ENCODE data around the gene UBE2J2. TPM values are rescaled to one million over a fixed set of nuclear protein-coding genes. Genes with fewer than 3 reads are reported as not detected.

Gene UBE2J2
- polyA plus RNA-seq, 1 of the 3 experiments (the other 2 are of a cell fraction) = 47.5 TPM

DNA sequence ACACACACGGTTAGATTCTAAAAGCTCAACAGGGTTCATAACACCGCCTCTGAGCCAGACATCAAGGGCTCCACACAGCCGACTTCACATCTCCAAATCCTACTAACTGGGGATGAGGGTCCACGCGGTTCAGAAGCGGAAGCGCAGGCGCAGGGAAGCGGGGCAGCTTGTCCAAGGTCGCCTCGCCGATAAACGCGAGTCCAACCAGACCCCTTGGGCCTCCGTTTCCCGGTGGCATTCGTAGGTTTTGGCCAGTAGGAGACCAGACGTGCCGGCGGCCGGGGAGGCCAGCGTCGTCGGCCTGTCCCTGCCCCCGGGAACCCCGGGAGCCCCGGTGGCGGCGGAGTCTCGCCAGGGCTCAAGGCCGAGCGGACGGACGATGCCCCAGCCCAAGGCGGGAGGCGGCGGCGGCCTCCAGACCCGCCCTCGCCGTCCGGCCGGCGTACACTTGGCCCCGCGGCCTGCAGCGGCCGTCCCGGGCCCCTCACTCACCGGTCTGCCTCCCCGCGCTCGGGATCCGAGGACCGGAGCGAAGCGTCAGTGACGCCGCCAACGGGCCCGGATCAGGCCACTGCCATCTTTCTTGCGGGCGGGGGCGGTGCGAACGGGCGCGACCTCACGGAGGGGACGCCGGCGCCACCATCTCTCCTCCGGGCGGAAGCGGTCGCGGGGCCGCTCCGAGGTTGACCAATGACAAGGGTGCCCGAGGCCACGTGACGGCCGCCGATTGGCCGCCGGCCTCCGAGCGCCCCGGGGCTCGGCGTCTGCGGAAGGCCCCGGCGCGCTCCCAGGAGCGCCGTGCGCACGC lies 42.0 kb downstream of the UBE2J2 start, which contains the start of gene SDF4 (continued):
- TF ChIP-seq EZH2phosphoT487 (IDR thresholded peaks at IDR 0.05; ENCODE audit: borderline replicate concordance, low read depth) (no peak), JUND (IDR thresholded peaks at IDR 0.05) (no peak), NRF1 (IDR thresholded peaks at IDR 0.05; ENCODE audit: low read depth, low read length) (peak; percentile 96), FOXM1 (IDR thresholded peaks at IDR 0.05; ENCODE audit: low read depth) (no peak), SIN3A (IDR thresholded peaks at IDR 0.05; ENCODE audit: borderline replicate concordance, low read depth, low read length) (no peak; the same call in 1 of the 2 replicates), EP300 (IDR thresholded peaks at IDR 0.05; ENCODE audit: borderline replicate concordance in 1 of 2, low read depth in 1 of 2, low read length in 1 of 2) (no peak), NFIC (IDR thresholded peaks at IDR 0.05; ENCODE audit: borderline replicate concordance) (no peak), MEF2A (IDR thresholded peaks at IDR 0.05; ENCODE audit: borderline replicate concordance, low read depth) (no peak), GABPA (IDR thresholded peaks at IDR 0.05; ENCODE audit: low read depth) (peak; percentile 69), USF2 (IDR thresholded peaks at IDR 0.05; ENCODE audit: borderline replicate concordance, low read depth, low read length) (peak; percentile 90), TEAD4 (IDR thresholded peaks at IDR 0.05; ENCODE audit: borderline replicate concordance, insufficient read depth) (no peak), TAF1 (IDR thresholded peaks at IDR 0.05; ENCODE audit: borderline replicate concordance, low read depth, low read length) (peak; percentile 87), SMC3 (IDR thresholded peaks at IDR 0.05; ENCODE audit: low read depth, low read length) (no peak), RXRA (IDR thresholded peaks at IDR 0.05; ENCODE audit: borderline replicate concordance, low read depth) (no peak), RAD21 (IDR thresholded peaks at IDR 0.05; ENCODE audit: low read length) (no peak), MXI1 (IDR thresholded peaks at IDR 0.05; ENCODE audit: low read depth, low read length) (peak; percentile 24; the same call in 1 of the 2 replicates), YY1 (IDR thresholded peaks at IDR 0.05; ENCODE audit: low read depth) (peak; percentile 99)
- TF ChIP-seq, protein P1, sequence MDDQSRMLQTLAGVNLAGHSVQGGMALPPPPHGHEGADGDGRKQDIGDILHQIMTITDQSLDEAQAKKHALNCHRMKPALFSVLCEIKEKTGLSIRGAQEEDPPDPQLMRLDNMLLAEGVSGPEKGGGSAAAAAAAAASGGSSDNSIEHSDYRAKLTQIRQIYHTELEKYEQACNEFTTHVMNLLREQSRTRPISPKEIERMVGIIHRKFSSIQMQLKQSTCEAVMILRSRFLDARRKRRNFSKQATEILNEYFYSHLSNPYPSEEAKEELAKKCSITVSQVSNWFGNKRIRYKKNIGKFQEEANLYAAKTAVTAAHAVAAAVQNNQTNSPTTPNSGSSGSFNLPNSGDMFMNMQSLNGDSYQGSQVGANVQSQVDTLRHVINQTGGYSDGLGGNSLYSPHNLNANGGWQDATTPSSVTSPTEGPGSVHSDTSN (IDR thresholded peaks at IDR 0.05) = no peak
- TF ChIP-seq, protein P2, sequence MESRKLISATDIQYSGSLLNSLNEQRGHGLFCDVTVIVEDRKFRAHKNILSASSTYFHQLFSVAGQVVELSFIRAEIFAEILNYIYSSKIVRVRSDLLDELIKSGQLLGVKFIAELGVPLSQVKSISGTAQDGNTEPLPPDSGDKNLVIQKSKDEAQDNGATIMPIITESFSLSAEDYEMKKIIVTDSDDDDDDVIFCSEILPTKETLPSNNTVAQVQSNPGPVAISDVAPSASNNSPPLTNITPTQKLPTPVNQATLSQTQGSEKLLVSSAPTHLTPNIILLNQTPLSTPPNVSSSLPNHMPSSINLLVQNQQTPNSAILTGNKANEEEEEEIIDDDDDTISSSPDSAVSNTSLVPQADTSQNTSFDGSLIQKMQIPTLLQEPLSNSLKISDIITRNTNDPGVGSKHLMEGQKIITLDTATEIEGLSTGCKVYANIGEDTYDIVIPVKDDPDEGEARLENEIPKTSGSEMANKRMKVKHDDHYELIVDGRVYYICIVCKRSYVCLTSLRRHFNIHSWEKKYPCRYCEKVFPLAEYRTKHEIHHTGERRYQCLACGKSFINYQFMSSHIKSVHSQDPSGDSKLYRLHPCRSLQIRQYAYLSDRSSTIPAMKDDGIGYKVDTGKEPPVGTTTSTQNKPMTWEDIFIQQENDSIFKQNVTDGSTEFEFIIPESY (IDR thresholded peaks at IDR 0.05; ENCODE audit: borderline replicate concordance, low read depth) = no peak

Measured in SK-N-SH (cell line).